Loucy (cell line): ENCODE results near the gene RELL2.

ENCODE experiments used
- EZH2phosphoT487 ChIP-seq: fragments of 200-600 bp; IDR thresholded peaks from 2 replicates; pipeline ENCODE4 v1.6.1; 2018; ENCODE audit warnings: antibody characterized with exemption, mild to moderate bottlenecking, moderate library complexity, borderline replicate concordance
- TF ChIP-seq, protein P1 (sequence below): fragments of 200-600 bp; sonication (generic); conservative IDR thresholded peaks from 2 replicates; pipeline ENCODE4 v1.5.1; 2014; ENCODE audit warnings: mild to moderate bottlenecking, antibody characterized with exemption, low read length

DNA sequence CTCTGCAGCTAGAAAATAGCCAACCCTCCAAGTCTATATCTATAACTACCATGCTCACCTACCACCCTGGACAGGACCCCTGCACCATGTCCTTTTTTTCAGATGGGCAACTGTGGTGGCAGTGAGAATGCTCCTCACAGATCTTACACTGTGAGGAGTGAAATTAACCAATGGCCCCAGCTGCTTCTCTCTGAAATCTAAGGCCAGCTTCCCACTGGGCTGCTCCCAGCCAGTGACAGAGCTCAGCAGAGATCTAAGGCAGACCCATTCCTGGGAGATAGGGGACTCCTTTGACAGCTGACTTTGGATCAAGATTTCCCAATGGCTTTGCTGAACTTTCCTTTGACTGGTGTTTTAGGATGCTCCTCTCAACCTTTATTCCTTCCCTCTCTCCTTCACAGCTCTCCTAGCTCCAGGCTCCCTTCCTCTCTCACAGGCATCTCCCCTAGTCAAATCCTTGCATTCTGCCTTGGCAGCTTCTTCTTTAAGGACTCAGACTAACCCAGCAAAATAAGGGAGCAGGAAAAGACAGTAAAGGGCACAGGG is 46.9 kb downstream of the RELL2 start:
- TF ChIP-seq, protein P1, sequence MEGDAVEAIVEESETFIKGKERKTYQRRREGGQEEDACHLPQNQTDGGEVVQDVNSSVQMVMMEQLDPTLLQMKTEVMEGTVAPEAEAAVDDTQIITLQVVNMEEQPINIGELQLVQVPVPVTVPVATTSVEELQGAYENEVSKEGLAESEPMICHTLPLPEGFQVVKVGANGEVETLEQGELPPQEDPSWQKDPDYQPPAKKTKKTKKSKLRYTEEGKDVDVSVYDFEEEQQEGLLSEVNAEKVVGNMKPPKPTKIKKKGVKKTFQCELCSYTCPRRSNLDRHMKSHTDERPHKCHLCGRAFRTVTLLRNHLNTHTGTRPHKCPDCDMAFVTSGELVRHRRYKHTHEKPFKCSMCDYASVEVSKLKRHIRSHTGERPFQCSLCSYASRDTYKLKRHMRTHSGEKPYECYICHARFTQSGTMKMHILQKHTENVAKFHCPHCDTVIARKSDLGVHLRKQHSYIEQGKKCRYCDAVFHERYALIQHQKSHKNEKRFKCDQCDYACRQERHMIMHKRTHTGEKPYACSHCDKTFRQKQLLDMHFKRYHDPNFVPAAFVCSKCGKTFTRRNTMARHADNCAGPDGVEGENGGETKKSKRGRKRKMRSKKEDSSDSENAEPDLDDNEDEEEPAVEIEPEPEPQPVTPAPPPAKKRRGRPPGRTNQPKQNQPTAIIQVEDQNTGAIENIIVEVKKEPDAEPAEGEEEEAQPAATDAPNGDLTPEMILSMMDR = no peak
- no peak for TF ChIP-seq EZH2phosphoT487
